Natural killer cell (primary cell): ENCODE data around the gene KRTAP10-1. TPM values are rescaled to one million over a fixed set of nuclear protein-coding genes. Genes with fewer than 3 reads are reported as not detected.

ENCODE experiments used
- ATAC-seq, 3 donors: fragments of 150-1000 bp in 2 of 3; fragments of 200-7000 bp in 1 of 3; cut with Tn5 transposase; 1 replicate in 1 of 3; 2 replicates in 2 of 3; pipeline ENCODE4 v1.10.0; 2021; ENCODE audit warnings: mild to moderate bottlenecking in 2 of 3, moderate library complexity in 2 of 3
- DNase-seq, 2 donors: peaks; one replicate each; pipeline versions ENCODE4 v3.0.0 to v3.0.0-alpha.2; 2013 to 2021; ENCODE audit warnings: mixed read lengths in 1 of 2
- H3K27ac ChIP-seq: one replicate; pipeline ENCODE4 v1.5.1; 2013; ENCODE audit warnings: mild to moderate bottlenecking, low read length
- H3K27me3 ChIP-seq: one replicate; pipeline ENCODE4 v1.6.1; 2013; ENCODE audit warnings: low read length; ENCODE audit not compliant: control insufficient read depth, insufficient read depth
- H3K36me3 ChIP-seq: one replicate; pipeline ENCODE4 v1.6.1; 2013; ENCODE audit warnings: low read length; ENCODE audit not compliant: control insufficient read depth, insufficient read depth
- H3K4me1 ChIP-seq: one replicate; pipeline ENCODE4 v1.6.1; 2013; ENCODE audit warnings: low read length; ENCODE audit not compliant: control insufficient read depth, insufficient read depth
- H3K4me3 ChIP-seq: one replicate; pipeline ENCODE4 v1.5.1; 2013; ENCODE audit warnings: low read length
- H3K9me3 ChIP-seq: one replicate; pipeline ENCODE4 v1.6.1; 2013; ENCODE audit warnings: low read length; ENCODE audit not compliant: control insufficient read depth, insufficient read depth
- H3K27ac Mint-ChIP-seq, 2 donors: one replicate each; pipeline ENCODE4 v1.8.0; 2022; ENCODE audit warnings: mild to moderate bottlenecking in 2 of 2, mixed read lengths in 2 of 2, moderate library complexity in 1 of 2
- H3K27me3 Mint-ChIP-seq, 2 donors: one replicate each; pipeline ENCODE4 v1.8.0; 2022; ENCODE audit warnings: low read depth in 2 of 2, mixed read lengths in 2 of 2
- H3K36me3 Mint-ChIP-seq: one replicate; pipeline ENCODE4 v1.8.0; 2022; ENCODE audit warnings: mixed read lengths
- H3K4me1 Mint-ChIP-seq, 2 donors: one replicate each; pipeline ENCODE4 v1.8.0; 2022; ENCODE audit warnings: mixed read lengths in 2 of 2
- H3K4me3 Mint-ChIP-seq: one replicate; pipeline ENCODE4 v1.8.0; 2022; ENCODE audit warnings: mild to moderate bottlenecking, moderate library complexity, mixed read lengths
- H3K9me3 Mint-ChIP-seq, 2 donors: one replicate each; pipeline ENCODE4 v1.8.0; 2022; ENCODE audit warnings: mixed read lengths in 2 of 2
- WGBS: methylation state at CpG from one replicate; pipeline ENCODE4 v1.1.7; 2013; ENCODE audit warnings: missing lambda C conversion rate; ENCODE audit not compliant: insufficient coverage; 5-methylcytosine and 5-hydroxymethylcytosine counted together
- intact Hi-C: fragments of 100-400 bp; cut with micrococcal nuclease; formaldehyde crosslinking; loops from one replicate; pipeline ENCODE4 v1.14.2; 2022
- total RNA-seq, 4 donors: library from RNA; stranded (reverse); fragments of 120-200 nt in 1 of 4; gene quantifications; one replicate each; pipeline versions ENCODE4 v1.2.3 to v1.2.4, GENCODE V29; 2013 to 2022
- TF ChIP-seq, protein P1 (sequence below): fragments of 200-600 bp; IDR thresholded peaks from one replicate; pipeline ENCODE4 v1.8.0; 2022; ENCODE audit warnings: antibody characterized with exemption

KRTAP10-1 gene
- total RNA-seq, 3 donors from 2014 or later (not counting 1 experiment from before 2014, with no cell fraction given): not detected

DNA sequence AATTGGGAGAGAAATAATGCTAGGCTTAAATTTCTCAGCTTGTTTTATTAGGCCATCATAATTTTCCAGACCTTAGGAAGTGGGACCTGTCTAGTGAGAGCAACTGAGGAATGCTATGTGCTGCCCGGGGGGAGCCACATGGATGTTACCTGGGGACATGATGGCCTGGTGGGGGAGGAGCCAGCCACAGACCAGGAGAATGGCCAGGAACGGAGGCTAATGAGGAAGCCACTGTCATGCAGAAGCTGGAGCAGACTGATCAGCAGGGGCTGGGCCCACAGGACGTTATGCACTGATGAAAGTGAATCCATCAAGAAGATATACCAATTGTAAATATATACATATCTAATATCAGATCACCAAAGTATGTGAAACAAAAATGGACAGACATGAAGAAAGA, 4.6 kb upstream of the KRTAP10-1 start:
- Histone ChIP-seq H3K27ac (no peak overlapping the region), H3K27me3 (no peaks in the 10 kb centered on the region), H3K4me3 (no peak overlapping the region), H3K9me3 (peaks cover 10% of the 10 kb centered on the region), H3K4me1 (peaks cover 7% of the 10 kb centered on the region), H3K36me3 (no peaks in the 10 kb centered on the region)
- Mint-ChIP-seq H3K9me3 (peaks cover 6 to 16% of the 10 kb centered on the region in 2 donors), H3K27me3 (no peaks in the 10 kb centered on the region), H3K36me3 (peaks cover 17% of the 10 kb centered on the region), H3K27ac (no peak overlapping the region), H3K4me3 (no peak overlapping the region), H3K4me1 (peaks cover 20 to 22% of the 10 kb centered on the region in 2 donors)
- WGBS: 94% methylated on average over 2 of the region's 3 CpGs
- ATAC-seq (no peak), DNase-seq (no peak)
- TF ChIP-seq, protein P1, sequence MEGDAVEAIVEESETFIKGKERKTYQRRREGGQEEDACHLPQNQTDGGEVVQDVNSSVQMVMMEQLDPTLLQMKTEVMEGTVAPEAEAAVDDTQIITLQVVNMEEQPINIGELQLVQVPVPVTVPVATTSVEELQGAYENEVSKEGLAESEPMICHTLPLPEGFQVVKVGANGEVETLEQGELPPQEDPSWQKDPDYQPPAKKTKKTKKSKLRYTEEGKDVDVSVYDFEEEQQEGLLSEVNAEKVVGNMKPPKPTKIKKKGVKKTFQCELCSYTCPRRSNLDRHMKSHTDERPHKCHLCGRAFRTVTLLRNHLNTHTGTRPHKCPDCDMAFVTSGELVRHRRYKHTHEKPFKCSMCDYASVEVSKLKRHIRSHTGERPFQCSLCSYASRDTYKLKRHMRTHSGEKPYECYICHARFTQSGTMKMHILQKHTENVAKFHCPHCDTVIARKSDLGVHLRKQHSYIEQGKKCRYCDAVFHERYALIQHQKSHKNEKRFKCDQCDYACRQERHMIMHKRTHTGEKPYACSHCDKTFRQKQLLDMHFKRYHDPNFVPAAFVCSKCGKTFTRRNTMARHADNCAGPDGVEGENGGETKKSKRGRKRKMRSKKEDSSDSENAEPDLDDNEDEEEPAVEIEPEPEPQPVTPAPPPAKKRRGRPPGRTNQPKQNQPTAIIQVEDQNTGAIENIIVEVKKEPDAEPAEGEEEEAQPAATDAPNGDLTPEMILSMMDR: no peak
- intact Hi-C loops: no loop called here

DNA sequence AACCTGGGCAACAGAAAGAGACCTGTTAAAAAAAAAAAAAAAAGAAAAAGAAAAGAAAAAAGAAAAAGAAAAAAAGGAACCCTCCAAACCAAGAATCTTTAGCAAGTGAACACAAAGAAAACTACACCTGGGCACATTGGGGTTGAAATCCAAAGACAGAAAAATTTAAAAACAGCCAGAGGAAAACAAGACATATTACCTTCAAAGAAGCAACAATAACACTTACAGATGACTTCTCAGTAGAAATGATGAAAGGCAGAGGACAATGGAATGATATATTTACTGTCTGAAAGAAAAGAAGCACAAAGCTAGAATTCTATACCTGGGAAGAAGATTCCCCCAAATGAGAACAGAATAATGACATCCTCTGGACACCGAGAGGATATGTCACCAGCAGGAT, 2.7 kb upstream of the KRTAP10-1 start:
- TF ChIP-seq, protein P1: no peak
- WGBS: 75% methylated on average over 1 of the region's 1 CpG
- peaks cover 11% of the 10 kb centered on the region in 2 donors for H3K4me1 Mint-ChIP-seq
- peaks cover 6 to 15% of the 10 kb centered on the region in 2 donors for H3K9me3 Mint-ChIP-seq
- Histone ChIP-seq H3K9me3 (peaks cover 10% of the 10 kb centered on the region), H3K36me3 (no peaks in the 10 kb centered on the region), H3K27ac (no peak overlapping the region), H3K27me3 (no peaks in the 10 kb centered on the region), H3K4me1 (peaks cover 3% of the 10 kb centered on the region), H3K4me3 (no peak overlapping the region)
- ATAC-seq (no peak), DNase-seq (no peak)
- intact Hi-C loops: no loop called here
- no peaks in the 10 kb centered on the region for H3K27me3 Mint-ChIP-seq
- H3K4me3 Mint-ChIP-seq: no peak overlapping the region
- no peak overlapping the region for H3K27ac Mint-ChIP-seq
- H3K36me3 Mint-ChIP-seq: peaks cover 14% of the 10 kb centered on the region

DNA sequence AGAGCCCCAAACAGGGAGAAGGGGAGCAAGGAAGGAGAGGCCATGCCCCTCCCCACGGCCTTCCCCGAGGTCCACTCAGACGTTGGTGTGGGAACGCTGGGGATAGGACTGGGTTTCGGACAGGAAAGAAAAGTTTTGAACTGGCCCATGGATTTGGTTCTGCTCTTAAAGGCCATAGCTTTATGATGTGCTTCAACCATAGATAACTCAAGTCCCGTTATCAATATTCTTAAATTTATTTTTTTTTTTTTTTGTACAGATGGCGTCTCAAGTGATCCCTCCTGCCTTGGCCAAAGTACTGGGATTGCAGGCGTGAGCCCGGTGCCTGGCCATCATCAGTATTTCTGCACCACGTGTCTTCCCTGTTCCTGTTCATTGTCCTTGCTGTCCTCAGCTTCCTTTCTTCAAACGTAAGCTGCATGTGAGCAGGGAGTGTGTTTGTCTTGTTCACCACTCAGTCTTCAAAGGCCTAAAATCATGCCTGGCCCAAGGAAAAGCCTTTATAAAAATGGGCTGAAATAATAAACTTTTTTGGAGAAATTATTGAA, 820 bp upstream of the KRTAP10-1 start:
- 87% methylated on average over 11 of the region's 11 CpGs for WGBS
- no peaks in the 10 kb centered on the region for H3K36me3 Mint-ChIP-seq
- H3K9me3 Mint-ChIP-seq: peaks cover 0 to 5% of the 10 kb centered on the region in 2 donors
- H3K4me1 Mint-ChIP-seq: no peaks in the 10 kb centered on the region
- H3K27me3 ChIP-seq: no peaks in the 10 kb centered on the region
- H3K4me1 ChIP-seq: no peaks in the 10 kb centered on the region
- no peak overlapping the region for H3K27ac ChIP-seq
- H3K27ac Mint-ChIP-seq: no peak overlapping the region
- DNase-seq (no peak), ATAC-seq (no peak)
- peaks cover 4% of the 10 kb centered on the region for H3K9me3 ChIP-seq
- peaks cover 0 to 2% of the 10 kb centered on the region in 2 donors for H3K27me3 Mint-ChIP-seq
- intact Hi-C loops: no loop called here
- H3K4me3 Mint-ChIP-seq: no peak overlapping the region
- H3K4me3 ChIP-seq: no peak overlapping the region
- TF ChIP-seq, protein P1: no peak
- no peaks in the 10 kb centered on the region for H3K36me3 ChIP-seq

GRCh38 chr21:44539046-44539445, 949 bp downstream of the KRTAP10-1 start:
- intact Hi-C loops: no loop called here
- H3K27me3 Mint-ChIP-seq: peaks cover 0 to 2% of the 10 kb centered on the region in 2 donors
- TF ChIP-seq, protein P1: no peak
- no peaks in the 10 kb centered on the region for H3K36me3 Mint-ChIP-seq
- Histone ChIP-seq H3K27ac (no peak overlapping the region), H3K4me1 (no peaks in the 10 kb centered on the region), H3K36me3 (no peaks in the 10 kb centered on the region), H3K4me3 (no peak overlapping the region), H3K27me3 (no peaks in the 10 kb centered on the region), H3K9me3 (peaks cover 4% of the 10 kb centered on the region)
- no peaks in the 10 kb centered on the region for H3K4me1 Mint-ChIP-seq
- DNase-seq (peak in 1 of 2 donors; percentile 8), ATAC-seq (no peak)
- H3K27ac Mint-ChIP-seq: no peak overlapping the region
- no peaks in the 10 kb centered on the region for H3K9me3 Mint-ChIP-seq
- H3K4me3 Mint-ChIP-seq: no peak overlapping the region
- WGBS: 82% methylated on average over 14 of the region's 14 CpGs
